HUES64 (cell line): ENCODE measurements around the gene IL25.

Experiments
- H3K27ac ChIP-seq: 2 replicates; pipeline ENCODE4 v1.7.0; 2013; ENCODE audit warnings: low read depth, low read length, inconsistent platforms
- H3K27me3 ChIP-seq: 2 replicates; pipeline ENCODE4 v1.6.1; 2013; ENCODE audit warnings: mild to moderate bottlenecking, low read length; ENCODE audit not compliant: insufficient read depth
- H3K36me3 ChIP-seq: 2 replicates; pipeline ENCODE4 v1.6.1; 2013; ENCODE audit warnings: mild to moderate bottlenecking, low read length; ENCODE audit not compliant: insufficient read depth
- H3K4me1 ChIP-seq: 2 replicates; pipeline ENCODE4 v1.6.1; 2013; ENCODE audit warnings: mild to moderate bottlenecking, low read length, moderate library complexity; ENCODE audit not compliant: insufficient read depth
- H3K4me3 ChIP-seq: 2 replicates; pipeline ENCODE4 v1.5.1; 2013; ENCODE audit warnings: mild to moderate bottlenecking, low read length, moderate library complexity
- H3K9ac ChIP-seq: 2 replicates; pipeline ENCODE4 v1.6.1; 2013; ENCODE audit warnings: mild to moderate bottlenecking, low read depth, low read length
- H3K9me3 ChIP-seq: 2 replicates; pipeline ENCODE4 v1.6.1; 2013; ENCODE audit warnings: low read depth, low read length; ENCODE audit not compliant: insufficient read depth
- WGBS: fragments of 150-250, 120-280 bp; methylation state at CpG from one replicate; pipeline ENCODE4 v1.1.7; 2013; ENCODE audit warnings: missing lambda C conversion rate; 5-methylcytosine and 5-hydroxymethylcytosine counted together

The IL25 gene

DNA sequence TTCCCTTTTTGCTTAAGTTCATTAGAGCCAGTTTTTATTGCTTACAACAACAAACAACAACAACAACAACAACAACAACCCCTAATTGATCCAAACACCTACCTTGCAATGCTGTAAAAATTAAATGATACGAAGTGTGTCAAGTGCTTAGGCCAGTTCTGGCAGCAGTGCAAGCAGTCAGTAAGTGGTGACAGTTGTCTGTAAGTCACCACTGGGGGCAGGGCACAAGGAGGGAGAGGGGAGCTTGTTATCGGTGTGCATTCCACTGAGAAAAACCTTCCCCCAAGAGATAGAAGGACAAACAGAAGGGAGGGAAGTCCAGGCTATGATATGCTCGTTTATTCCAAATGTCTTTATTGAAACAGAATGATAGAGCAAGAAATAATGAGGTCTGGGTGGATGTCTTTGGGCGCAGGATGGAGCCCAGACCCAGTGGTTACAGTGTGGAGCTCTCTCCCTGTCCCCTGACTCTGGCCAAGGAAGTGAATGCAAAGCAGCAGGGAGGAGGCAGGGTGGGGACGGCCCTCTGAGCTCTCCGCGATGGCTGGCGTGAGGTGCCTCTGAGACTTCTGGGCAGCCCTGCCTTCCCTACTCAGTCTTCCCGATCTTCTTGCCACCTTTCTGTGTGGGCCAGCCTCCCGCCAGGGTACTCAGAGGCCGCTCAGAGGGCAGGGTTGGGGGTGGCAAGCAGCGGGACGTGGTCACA is 26.5 kb upstream of the IL25 start:
- WGBS = 67% methylated on average over 13 of the region's 13 CpGs
- Histone ChIP-seq H3K36me3 (no peaks in the 10 kb centered on the region), H3K4me3 (no peak overlapping the region), H3K4me1 (no peaks in the 10 kb centered on the region), H3K27ac (no peak overlapping the region), H3K9ac (no peak overlapping the region), H3K27me3 (peaks cover 5% of the 10 kb centered on the region), H3K9me3 (peaks cover 3% of the 10 kb centered on the region; the same call in 1 of the 2 replicates)

DNA sequence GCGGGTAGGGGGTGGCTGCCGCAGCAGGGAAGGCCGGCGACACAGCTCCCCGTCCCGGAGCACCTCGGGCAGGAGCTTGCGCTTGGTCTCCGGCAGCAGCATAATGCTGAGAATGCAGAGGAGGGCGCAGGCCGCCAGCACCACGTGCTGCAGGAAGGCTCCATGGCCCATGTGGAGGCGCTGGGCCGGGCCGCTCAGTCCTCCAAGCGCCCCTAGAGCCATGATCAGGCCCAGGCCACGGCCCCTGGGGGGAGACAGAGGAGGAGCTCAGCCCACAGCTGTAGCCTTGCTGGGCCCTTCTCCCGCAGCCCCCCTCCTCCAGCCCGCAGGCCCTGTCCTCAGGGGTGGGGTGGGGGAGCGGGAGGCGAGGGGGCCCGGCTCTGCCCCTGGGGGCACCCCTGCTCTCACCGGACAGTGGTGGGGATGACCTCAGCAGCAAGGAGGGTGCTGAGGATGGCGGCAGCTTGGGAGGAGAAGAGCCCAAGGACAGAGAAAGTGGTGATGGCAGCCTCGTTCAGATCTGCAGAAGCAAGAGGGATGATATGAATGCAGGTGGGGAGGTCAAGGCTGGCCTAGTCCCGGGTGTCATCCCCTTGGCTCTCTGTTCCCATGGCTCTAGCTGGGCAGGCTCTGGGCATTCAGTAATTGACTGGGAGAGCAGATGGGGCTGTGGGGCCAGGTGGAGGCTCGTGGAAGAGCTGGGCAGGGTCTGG is 25.8 kb upstream of the IL25 start:
- H3K36me3 ChIP-seq = no peaks in the 10 kb centered on the region
- no peak overlapping the region for H3K27ac ChIP-seq
- H3K9me3 ChIP-seq = no peaks in the 10 kb centered on the region
- peaks cover 12% of the 10 kb centered on the region for H3K27me3 ChIP-seq
- no peak overlapping the region for H3K4me3 ChIP-seq
- WGBS = 87% methylated on average over 27 of the region's 27 CpGs
- no peaks in the 10 kb centered on the region for H3K4me1 ChIP-seq
- H3K9ac ChIP-seq = no peak overlapping the region

DNA sequence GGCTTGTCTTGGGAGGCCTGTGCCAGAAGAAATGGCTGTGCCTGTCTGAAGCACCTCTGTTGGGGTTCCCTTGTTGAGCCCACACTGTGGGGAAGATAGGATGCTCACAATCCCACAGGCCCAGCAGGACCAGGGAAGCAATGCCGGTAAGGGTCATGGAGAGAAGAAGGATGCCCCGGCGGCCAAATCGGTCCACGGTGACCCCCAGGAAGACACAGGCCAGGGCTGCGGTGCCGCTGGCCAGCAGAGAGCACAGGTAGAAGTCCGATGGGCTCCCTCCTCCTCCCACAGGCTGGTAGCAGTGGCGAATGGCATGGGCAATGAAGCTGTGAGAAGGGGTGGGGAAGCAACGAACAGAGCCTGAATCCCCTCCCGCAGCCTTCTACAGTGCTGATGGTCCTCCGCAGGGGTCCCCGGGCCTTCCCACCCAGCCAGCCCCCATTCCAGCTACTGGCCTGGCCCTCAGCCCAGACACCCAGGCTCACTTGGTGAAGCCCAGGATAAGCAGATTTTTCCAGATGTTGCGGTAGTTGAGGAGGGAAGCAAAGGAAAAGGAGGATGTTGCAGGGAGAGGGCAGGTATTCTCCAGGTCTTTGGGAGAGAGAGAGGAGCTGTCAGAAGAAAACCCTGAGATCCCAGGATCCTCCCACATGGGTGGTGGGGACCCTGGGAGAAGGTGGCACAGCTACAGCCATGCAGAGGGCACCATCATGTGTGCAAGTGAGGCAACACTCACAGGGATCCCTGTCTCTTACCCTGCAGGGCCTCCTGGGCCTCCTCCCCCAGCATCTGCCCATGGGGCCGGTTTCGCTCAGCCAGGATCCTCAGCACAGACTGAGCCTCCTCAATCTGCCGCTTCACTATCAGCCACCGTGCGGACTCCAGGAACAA is 25.0 kb upstream of the IL25 start:
- Histone ChIP-seq H3K27ac (no peak overlapping the region), H3K27me3 (peaks cover 15% of the 10 kb centered on the region), H3K4me1 (no peaks in the 10 kb centered on the region), H3K9ac (no peak overlapping the region), H3K9me3 (no peaks in the 10 kb centered on the region), H3K4me3 (no peak overlapping the region), H3K36me3 (no peaks in the 10 kb centered on the region)
- WGBS = 95% methylated on average over 19 of the region's 19 CpGs

DNA sequence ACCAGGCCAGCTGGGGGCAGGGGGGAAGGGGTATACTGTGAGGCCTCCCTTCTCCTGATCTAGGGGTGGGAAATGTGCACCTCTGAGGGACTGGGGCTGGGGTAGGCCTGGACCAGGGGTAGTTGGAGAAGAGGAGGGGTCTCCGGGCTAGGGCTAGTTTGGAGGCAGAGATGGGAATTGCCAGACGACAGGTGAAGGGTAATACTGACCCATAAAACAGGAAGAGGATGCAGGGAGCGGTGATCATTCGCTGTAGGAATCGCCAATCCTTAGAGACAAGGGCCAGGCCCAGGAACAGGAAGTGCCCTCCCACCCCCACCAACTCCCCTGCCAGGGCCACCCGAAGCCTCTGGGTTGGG is 24.3 kb upstream of the IL25 start:
- 95% methylated on average over 6 of the region's 6 CpGs for WGBS
- H3K36me3 ChIP-seq = no peaks in the 10 kb centered on the region
- no peak overlapping the region for H3K27ac ChIP-seq
- no peaks in the 10 kb centered on the region for H3K4me1 ChIP-seq
- no peak overlapping the region for H3K9ac ChIP-seq
- H3K27me3 ChIP-seq = peaks cover 16% of the 10 kb centered on the region
- H3K9me3 ChIP-seq = no peaks in the 10 kb centered on the region
- H3K4me3 ChIP-seq = no peak overlapping the region

DNA sequence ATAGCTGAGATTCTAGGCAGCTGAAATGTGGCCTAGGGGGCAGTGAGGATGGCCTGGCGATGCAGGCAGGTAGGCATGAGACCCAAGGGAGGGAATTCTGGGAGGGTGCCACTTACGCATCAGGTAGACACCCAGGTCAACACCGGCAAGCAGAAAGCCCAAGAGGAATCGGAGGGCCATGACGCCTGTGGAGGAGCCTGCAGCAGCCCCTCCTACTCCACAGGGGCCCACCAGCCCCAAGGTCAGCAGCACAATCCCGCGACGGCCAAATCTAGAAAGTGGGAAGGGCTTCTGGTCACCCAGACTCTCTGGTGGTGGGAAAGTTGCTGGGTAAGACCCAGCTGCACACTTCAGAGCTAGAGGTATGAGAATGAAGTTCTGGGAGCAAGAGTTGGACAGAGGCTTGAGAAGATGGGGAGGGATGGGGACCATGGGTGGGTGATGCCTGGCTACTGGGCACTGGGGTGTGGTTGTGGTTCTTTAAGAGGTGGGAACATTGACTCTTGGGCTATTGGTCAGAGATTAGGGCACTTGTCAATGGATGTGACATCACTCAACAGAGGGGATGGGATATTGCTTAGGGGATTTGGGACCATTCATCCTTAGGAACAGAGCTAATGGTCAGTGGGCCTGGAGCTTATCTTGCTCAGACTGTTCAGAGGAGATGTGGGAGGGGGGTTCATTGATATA is 23.3 kb upstream of the IL25 start:
- Histone ChIP-seq H3K27me3 (peaks cover 26% of the 10 kb centered on the region), H3K4me3 (no peak overlapping the region), H3K9ac (no peak overlapping the region), H3K27ac (no peak overlapping the region), H3K36me3 (no peaks in the 10 kb centered on the region), H3K9me3 (no peaks in the 10 kb centered on the region), H3K4me1 (no peaks in the 10 kb centered on the region)
- 88% methylated on average over 8 of the region's 8 CpGs for WGBS

DNA sequence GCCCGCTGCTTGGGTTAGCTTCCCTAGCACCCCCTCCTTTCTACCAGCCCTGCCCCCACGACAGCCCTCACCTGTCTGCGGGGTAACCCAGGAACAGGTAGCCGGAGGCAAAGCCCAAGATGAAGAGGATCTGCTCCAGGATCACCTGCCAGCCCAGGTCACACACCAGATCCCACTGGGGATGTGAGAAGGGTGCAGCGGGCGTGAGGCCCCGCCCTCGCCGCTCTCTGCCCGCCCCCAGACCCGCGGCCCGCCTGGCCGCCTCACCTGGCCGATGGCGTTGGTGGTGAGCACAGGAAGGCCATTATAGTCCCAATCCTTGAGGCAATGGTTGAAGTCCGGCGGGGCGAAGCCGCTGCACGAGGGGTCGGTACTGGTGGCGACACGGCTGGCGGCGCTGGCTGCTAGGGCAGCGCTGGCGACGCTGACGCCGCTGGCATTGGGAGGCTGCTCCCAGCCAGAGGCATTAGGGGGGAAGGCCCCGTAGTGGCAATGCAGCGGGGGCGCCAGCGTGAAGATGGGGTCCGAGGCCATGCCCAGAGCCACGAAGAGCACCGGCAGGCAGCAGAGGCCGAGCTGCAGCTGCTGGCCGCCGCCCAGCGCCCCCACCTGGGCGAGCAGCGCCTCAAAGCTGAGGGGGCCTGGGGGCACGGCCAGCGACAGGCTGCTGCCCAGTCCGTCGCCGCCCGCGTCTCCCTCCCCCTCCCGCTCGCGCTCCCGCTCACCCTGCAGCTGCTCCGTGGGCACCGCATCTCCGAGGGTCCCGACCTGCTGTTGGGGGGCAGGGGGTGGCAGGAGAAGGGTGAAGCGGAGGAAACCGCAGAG is 20.7 kb upstream of the IL25 start:
- Histone ChIP-seq H3K9ac (peak overlapping the region; percentile 50), H3K36me3 (0 out of 2 replicates have a peak, but pooled peaks cover under 1% of the 10 kb centered on the region), H3K4me3 (peak overlapping the region; percentile 84), H3K27me3 (peaks cover 26% of the 10 kb centered on the region), H3K27ac (no peak overlapping the region; the same call in 1 of the 2 replicates), H3K9me3 (no peaks in the 10 kb centered on the region), H3K4me1 (no peaks in the 10 kb centered on the region)
- WGBS = 7% methylated on average over 61 of the region's 61 CpGs

DNA sequence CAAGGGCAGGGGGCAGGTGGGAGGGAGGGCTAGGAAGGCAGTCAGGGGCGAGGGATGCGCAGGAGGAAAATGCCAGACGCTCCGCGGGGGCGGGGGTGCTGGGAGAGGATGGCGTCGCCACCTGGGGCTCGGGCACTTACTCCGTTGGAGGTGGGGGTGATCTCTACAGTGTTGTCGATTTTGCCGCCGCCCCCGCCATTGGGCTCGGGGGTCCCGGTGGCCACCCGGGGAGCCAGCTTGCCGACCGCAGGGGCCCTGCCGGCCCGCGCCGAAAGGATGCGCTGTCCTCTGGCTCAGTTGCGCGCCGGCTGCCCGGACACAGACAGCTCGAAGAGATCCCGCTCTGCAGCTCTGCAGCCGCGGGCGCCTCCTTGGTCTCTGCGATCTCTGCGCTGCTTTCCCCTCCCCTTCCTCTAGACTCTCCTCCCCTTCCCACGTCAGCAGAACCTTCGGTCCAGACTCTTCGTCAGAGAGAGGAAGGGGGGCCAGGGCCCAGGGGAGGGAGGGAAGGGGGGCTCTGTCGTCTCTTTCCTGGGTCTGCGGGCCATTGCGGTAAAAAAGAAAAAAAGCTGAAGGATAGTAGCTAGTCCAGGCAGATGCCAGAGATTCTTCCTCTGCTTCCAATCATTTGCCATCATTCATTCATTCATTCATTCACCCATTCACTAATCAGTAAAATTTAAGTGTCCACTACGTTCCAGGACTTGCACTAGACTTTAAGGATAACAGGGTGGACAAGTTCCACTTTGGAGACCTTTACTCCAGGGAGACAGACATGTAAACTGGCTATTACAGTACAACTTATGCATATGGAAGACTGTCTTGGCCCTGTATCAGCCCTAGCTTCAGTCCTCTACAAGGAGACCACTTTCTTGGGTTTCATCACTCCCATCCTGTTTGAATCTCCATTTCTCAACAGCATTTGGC is 19.8 kb upstream of the IL25 start, which contains the start of gene SLC22A17:
Gene SLC22A17, minus strand, starts transcription at position 382 of the 927 bp plus-strand sequence.
- WGBS = 2% methylated on average over 41 of the region's 42 CpGs
- Histone ChIP-seq H3K27me3 (peaks cover 26% of the 10 kb centered on the region), H3K9me3 (no peaks in the 10 kb centered on the region), H3K27ac (peak within 1 kb of the TSS; percentile 66; the same call in 1 of the 2 replicates), H3K36me3 (peaks cover 7% of the 10 kb centered on the region), H3K4me3 (peak within 1 kb of the TSS; percentile 84), H3K4me1 (no peaks in the 10 kb centered on the region), H3K9ac (peak within 1 kb of the TSS; percentile 50)

DNA sequence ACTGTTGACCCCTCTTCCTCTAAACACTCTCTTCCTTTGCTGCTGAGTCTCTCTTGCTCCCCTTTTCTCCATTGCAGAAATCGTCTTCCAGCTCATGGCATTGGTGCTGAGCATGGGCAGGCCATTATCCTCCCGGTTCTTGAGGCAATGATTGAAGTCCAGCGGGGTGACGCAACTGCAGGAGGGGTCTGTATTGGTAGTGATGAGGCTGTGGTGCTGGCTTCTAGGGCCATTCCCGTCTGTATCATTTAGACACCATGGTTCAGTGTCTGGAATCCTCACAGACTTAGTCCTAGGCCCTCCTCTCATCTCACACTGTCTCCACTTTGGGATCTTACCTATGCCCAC is 19.2 kb upstream of the IL25 start:
- peak overlapping the region; percentile 84 for H3K4me3 ChIP-seq
- no peak overlapping the region for H3K9ac ChIP-seq

DNA sequence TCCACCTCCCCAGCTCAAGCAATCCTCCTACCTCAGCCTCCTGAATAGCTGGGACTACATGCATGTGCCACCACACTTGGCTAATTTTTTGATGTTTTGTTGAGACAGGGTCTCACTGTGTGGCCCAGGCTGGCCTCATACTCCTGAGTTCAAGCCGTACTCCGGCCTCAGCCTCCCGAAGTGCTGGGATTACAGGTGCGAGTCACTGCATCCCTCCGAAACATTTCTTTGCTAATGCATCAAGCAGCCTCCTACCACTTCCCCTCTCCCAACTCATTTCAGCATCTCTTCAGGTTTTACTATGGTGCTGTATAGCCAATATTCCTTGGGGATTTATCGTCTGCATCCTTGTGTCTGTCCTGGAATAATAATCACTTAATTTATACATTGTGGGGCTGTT is 17.6 kb upstream of the IL25 start:
- Histone ChIP-seq H3K9me3 (no peaks in the 10 kb centered on the region), H3K4me3 (no peak overlapping the region), H3K27ac (no peak overlapping the region), H3K36me3 (peaks cover 21% of the 10 kb centered on the region), H3K4me1 (no peaks in the 10 kb centered on the region), H3K27me3 (peaks cover 26% of the 10 kb centered on the region), H3K9ac (no peak overlapping the region)
- WGBS = 92% methylated on average over 6 of the region's 6 CpGs

More for the DNA sequence above, 19.2 kb upstream of the IL25 start:
- Histone ChIP-seq H3K27me3 (peaks cover 26% of the 10 kb centered on the region), H3K36me3 (peaks cover 14% of the 10 kb centered on the region), H3K27ac (no peak overlapping the region), H3K4me1 (no peaks in the 10 kb centered on the region), H3K9me3 (no peaks in the 10 kb centered on the region)
- WGBS = 84% methylated on average over 5 of the region's 5 CpGs
